Esophagus (tissue), 2 donors: ENCODE results near the gene DUSP3. TPM values are rescaled to one million over a fixed set of nuclear protein-coding genes. Genes with fewer than 3 reads are reported as not detected.

ENCODE experiments used
- polyA plus RNA-seq, 2 donors: library from polyadenylated mRNA; stranded (reverse); fragments of 200-250 nt; gene quantifications; one replicate each; pipeline ENCODE4 v1.2.3, GENCODE V29; 2013
- donor health status: healthy with polysubstance abuse.
- donor health status: Bipolar disorder and iron deficiency.

The DUSP3 gene
- polyA plus RNA-seq, 2 donors: 29.4 to 56.8 TPM

Other genes with a start within 250 kb of the DUSP3 start
- gene ETV4, start 232.6 kb downstream of the DUSP3 start, polyA plus RNA-seq: 1 to 10 TPM; 4.1 to 7.4 TPM
- 1 to 10 TPM; 1.8 to 2.7 TPM for gene MEOX1, start 117.1 kb downstream of the DUSP3 start, polyA plus RNA-seq
- not detected for gene SOST, start 20.2 kb downstream of the DUSP3 start, polyA plus RNA-seq
- gene CFAP97D1, start 1.5 kb upstream of the DUSP3 start, polyA plus RNA-seq: under 1 TPM in 1 of 2 donors, not detected in 1; 0.01 TPM
- 1 to 10 TPM; 5.6 to 9.6 TPM for gene MPP3, start 54.2 kb upstream of the DUSP3 start, polyA plus RNA-seq
- under 1 TPM; 0.47 to 0.48 TPM for gene CD300LG, start 68.2 kb upstream of the DUSP3 start, polyA plus RNA-seq
- under 1 TPM; 0.39 to 0.72 TPM for gene MPP2, start 128.6 kb upstream of the DUSP3 start, polyA plus RNA-seq
- gene PPY, start 163.5 kb upstream of the DUSP3 start, polyA plus RNA-seq: not detected
- gene PYY, start 175.0 kb upstream of the DUSP3 start, polyA plus RNA-seq: not detected
- gene NAGS, start 225.6 kb upstream of the DUSP3 start, polyA plus RNA-seq: 1 to 10 TPM in 1 of 2 donors, under 1 TPM in 1; 0.67 to 1.9 TPM
- gene TMEM101, start 236.0 kb upstream of the DUSP3 start, polyA plus RNA-seq: 10 to 100 TPM; 12.9 to 26.5 TPM